ENCODE data around the gene JARID2. TPM values are rescaled to one million over a fixed set of nuclear protein-coding genes. Genes with fewer than 3 reads are reported as not detected.
A peak's percentile ranks its signal among the peaks of the same experiment; 100 is the strongest.

Gene JARID2
- total RNA-seq, 2 experiments from 2014 or later, result 25.4 to 25.5 TPM

DNA sequence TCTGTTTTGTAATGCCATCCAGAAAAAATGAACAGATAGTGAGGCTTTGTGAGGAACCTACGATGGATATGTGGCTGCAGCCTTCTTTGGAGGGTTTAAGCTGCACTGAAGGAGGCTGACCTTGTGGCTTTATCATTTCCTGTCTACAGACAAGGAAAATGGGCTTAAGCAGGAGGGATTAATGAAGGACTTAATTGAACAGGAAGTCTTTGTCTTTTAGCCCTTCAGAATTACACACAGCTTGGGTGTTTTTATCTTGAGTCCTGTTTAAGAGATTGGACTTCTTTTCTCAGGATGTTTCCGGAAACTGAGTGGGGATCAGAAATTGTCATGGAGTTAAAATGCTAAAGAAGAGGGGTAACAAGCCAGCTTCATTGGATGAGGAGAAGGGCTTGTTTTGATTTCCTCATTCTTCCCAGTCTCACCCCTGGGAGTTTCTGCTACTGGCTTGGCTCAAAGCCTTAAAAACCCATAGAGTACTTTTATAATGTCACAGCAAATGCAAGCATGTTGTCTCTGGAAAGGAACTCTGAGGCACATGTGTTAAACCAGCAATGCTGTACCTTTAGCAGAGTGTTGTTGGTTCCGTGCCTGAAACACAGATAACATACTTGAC, 193.6 kb downstream of the JARID2 start:
- Mint-ChIP-seq H3K36me3 (ENCODE audit: low read depth) (peaks cover 12% of the 10 kb centered on the region), H3K4me1 (ENCODE audit: low read depth) (peaks cover 70% of the 10 kb centered on the region), H3K27ac (peak overlapping the region; percentile 82), H3K9me3 (no peaks in the 10 kb centered on the region), H3K4me3 (no peak overlapping the region), H3K27me3 (no peaks in the 10 kb centered on the region)
- TF ChIP-seq, protein P1, sequence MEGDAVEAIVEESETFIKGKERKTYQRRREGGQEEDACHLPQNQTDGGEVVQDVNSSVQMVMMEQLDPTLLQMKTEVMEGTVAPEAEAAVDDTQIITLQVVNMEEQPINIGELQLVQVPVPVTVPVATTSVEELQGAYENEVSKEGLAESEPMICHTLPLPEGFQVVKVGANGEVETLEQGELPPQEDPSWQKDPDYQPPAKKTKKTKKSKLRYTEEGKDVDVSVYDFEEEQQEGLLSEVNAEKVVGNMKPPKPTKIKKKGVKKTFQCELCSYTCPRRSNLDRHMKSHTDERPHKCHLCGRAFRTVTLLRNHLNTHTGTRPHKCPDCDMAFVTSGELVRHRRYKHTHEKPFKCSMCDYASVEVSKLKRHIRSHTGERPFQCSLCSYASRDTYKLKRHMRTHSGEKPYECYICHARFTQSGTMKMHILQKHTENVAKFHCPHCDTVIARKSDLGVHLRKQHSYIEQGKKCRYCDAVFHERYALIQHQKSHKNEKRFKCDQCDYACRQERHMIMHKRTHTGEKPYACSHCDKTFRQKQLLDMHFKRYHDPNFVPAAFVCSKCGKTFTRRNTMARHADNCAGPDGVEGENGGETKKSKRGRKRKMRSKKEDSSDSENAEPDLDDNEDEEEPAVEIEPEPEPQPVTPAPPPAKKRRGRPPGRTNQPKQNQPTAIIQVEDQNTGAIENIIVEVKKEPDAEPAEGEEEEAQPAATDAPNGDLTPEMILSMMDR (IDR thresholded peaks at IDR 0.05), result no peak
- intact Hi-C loops (cut with micrococcal nuclease), result loop anchor here (5.0 kb wide), 2 partner anchors 112 to 192 kb away; partner anchors contain the start of gene JARID2
- POLR2A ChIA-PET, result interaction anchor here (1.5 kb wide), 1 partner anchor 127 kb away, joined by 3 read pairs; no protein-coding TSS in a partner anchor
- ATAC-seq (no peak), DNase-seq (no peak)
- CTCF ChIA-PET, result interaction anchor here (0.7 to 6.1 kb wide), 4 partner anchors 18 to 184 kb away, joined by 3 to 31 read pairs (median 4); no protein-coding TSS in a partner anchor

DNA sequence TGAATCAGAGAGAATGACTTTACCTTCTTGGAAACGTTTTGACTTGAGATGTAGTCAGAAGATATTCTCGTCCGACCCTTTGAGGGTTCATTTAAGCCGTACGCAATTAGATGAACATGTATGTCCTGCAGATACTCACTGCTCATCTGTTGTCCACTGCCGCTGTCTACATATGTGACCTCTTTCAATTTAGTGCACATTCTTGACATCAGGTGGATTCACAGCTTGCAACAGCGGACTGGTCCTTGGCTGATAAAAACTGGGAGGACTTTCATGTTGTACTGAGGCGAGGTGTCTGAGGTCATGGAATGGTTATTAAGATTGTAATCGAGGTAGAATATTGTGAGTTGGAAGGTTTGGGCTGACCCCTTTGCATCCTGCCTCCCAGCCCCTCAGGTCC, 194.2 kb downstream of the JARID2 start:
- Mint-ChIP-seq H3K4me1 (ENCODE audit: low read depth) (peaks cover 69% of the 10 kb centered on the region), H3K4me3 (no peak overlapping the region), H3K27me3 (no peaks in the 10 kb centered on the region), H3K36me3 (ENCODE audit: low read depth) (peaks cover 6% of the 10 kb centered on the region), H3K9me3 (no peaks in the 10 kb centered on the region), H3K27ac (peak overlapping the region; percentile 82)
- ChIA-PET POLR2A (interaction anchor here (1.5 kb wide), 1 partner anchor 128 kb away, joined by 3 read pairs; no protein-coding TSS in a partner anchor), CTCF (interaction anchor here (1.0 to 6.1 kb wide), 12 partner anchors 8 to 183 kb away, joined by 3 to 31 read pairs (median 4); no protein-coding TSS in a partner anchor)
- TF ChIP-seq, protein P1 (IDR thresholded peaks at IDR 0.05), result no peak
- DNase-seq, result no peak
- ATAC-seq, result no peak
- intact Hi-C loops (cut with micrococcal nuclease), result loop anchor here (5.0 kb wide), 2 partner anchors 113 to 193 kb away; partner anchors contain the start of gene JARID2

DNA sequence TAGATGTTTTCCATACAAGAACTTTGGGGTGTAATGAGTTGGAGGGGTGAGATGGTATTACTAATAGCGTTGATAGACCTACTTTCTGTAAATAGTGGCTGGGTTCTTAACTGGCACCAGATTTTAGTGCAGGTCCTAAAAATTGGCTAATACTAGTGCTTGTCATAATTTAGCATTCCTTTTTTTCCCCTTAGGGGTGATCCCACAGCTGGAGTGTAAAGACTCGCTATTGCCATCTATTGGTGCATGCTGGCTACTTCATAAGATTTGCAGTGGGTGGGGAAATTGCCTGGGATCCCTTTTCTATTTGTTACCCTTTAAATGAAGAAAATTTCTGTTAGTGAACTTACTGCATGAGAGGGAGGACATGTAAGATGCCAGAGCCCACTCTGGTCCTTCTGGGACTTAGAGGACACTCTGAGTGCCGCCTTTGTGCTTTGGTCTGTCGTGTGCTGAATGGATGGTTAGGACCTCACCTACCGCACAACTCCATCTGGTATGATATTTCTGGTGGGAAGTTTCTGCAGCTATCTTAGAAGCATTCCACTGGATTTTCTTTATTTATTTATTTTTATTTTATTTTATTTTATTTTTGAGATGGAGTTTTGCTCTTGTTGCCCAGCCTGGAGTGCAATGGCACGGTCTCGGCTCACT, 195.5 kb downstream of the JARID2 start:
- Mint-ChIP-seq H3K36me3 (ENCODE audit: low read depth) (peaks cover 5% of the 10 kb centered on the region), H3K4me3 (no peak overlapping the region), H3K27ac (no peak overlapping the region), H3K4me1 (ENCODE audit: low read depth) (peaks cover 60% of the 10 kb centered on the region), H3K27me3 (no peaks in the 10 kb centered on the region), H3K9me3 (no peaks in the 10 kb centered on the region)
- DNase-seq, result peak; percentile 45
- intact Hi-C loops (cut with micrococcal nuclease), result loop anchor here (5.0 kb wide), 2 partner anchors 114 to 194 kb away; partner anchors contain the start of gene JARID2
- POLR2A ChIA-PET, result interaction anchor here (0.6 to 1.5 kb wide), 3 partner anchors 129 to 1088 kb away, joined by 3 to 5 read pairs (median 3); no protein-coding TSS in a partner anchor
- TF ChIP-seq, protein P1 (IDR thresholded peaks at IDR 0.05), result peak; percentile 86
- ATAC-seq, result peak; percentile 40
- CTCF ChIA-PET, result interaction anchor here (0.7 to 6.1 kb wide), 19 partner anchors 8 to 139 kb away, joined by 3 to 31 read pairs (median 3); no protein-coding TSS in a partner anchor

DNA sequence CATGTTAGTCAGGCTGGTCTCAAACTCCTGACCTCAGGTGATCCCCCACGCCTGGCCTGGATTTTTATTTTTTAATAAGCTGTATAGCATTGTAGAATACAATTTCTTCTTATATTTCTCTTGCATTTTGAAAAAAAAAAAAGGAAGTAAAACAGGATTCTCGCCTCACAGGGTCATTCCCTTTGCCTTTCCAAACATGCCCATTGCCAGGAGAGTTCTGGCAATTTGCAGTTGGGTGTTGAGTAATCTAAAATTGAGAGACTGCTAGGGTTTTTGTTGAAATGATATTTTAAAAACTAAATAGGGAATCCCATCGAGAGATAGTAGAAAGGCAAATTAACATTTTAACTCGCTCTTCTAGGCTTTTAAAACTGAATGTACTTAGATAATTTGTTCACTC, 196.1 kb downstream of the JARID2 start:
- DNase-seq (no peak), ATAC-seq (no peak)
- no peak overlapping the region for H3K4me3 Mint-ChIP-seq
- H3K9me3 Mint-ChIP-seq, result no peaks in the 10 kb centered on the region
- no peaks in the 10 kb centered on the region for H3K27me3 Mint-ChIP-seq
- POLR2A ChIA-PET, result interaction anchor here (0.7 kb wide), 1 partner anchor 195 kb away, joined by 5 read pairs; no protein-coding TSS in a partner anchor
- intact Hi-C loops (cut with micrococcal nuclease), result loop anchor here (5.0 kb wide), 2 partner anchors 115 to 195 kb away; partner anchors contain the start of gene JARID2
- TF ChIP-seq, protein P1 (IDR thresholded peaks at IDR 0.05), result no peak
- H3K4me1 Mint-ChIP-seq (ENCODE audit: low read depth), result peaks cover 56% of the 10 kb centered on the region
- CTCF ChIA-PET, result interaction anchor here (1.2 to 6.1 kb wide), 9 partner anchors 10 to 116 kb away, joined by 3 to 31 read pairs (median 5); no protein-coding TSS in a partner anchor
- peaks cover 4% of the 10 kb centered on the region for H3K36me3 Mint-ChIP-seq (ENCODE audit: low read depth)
- H3K27ac Mint-ChIP-seq, result no peak overlapping the region
